ENCODE results near the gene WFDC5.

- TF ChIP-seq TAF1 (IDR thresholded peaks at IDR 0.05; ENCODE audit: low read depth) (no peak), ZBTB7A (IDR thresholded peaks at IDR 0.05; ENCODE audit: low read depth) (no peak), YY1 (IDR thresholded peaks at IDR 0.05; ENCODE audit: low read depth) (no peak), RAD21 (IDR thresholded peaks at IDR 0.05; ENCODE audit: low read depth) (no peak), NFIC (IDR thresholded peaks at IDR 0.05) (no peak), TEAD4 (IDR thresholded peaks at IDR 0.05) (no peak), REST (IDR thresholded peaks at IDR 0.05; ENCODE audit: low read depth) (no peak), TCF12 (IDR thresholded peaks at IDR 0.05; ENCODE audit: low read depth) (no peak), MAX (IDR thresholded peaks at IDR 0.05) (no peak), CEBPB (IDR thresholded peaks at IDR 0.05) (no peak), EP300 (IDR thresholded peaks at IDR 0.05; ENCODE audit: borderline replicate concordance) (no peak), USF1 (IDR thresholded peaks at IDR 0.05) (no peak), EGR1 (IDR thresholded peaks at IDR 0.05) (no peak), FOXM1 (IDR thresholded peaks at IDR 0.05; ENCODE audit: borderline replicate concordance, low read depth) (no peak)
Measured at GRCh38 chr20:45070932-45071632, 43.9 kb downstream of the WFDC5 start.

Measured in Ishikawa (cell line).